D341Med (cell line): ENCODE data around the gene GCLC.
A peak's percentile ranks its signal among the peaks of the same experiment; 100 is the strongest.
"Not testable (repeated sequence)": the region's sequence is repeated elsewhere in the genome, so short reads cannot be mapped to it uniquely, and the experiment has no call there.

Experiments used
- DNase-seq: peaks from one replicate; pipeline ENCODE4 v3.0.0; 2012; ENCODE audit warnings: low spot score

GCLC gene

GRCh38 chr6:53544470-53545308, at the start of gene GCLC:
GCLC (minus strand) TSS chr6:53545101; CDS start chr6:53544645, 456 bp downstream.
- DNase-seq: peak; percentile 94

GRCh38 chr6:53594596-53594995, 49.7 kb upstream of the GCLC start:
- DNase-seq: no peak

GRCh38 chr6:53593001-53593488, 48.1 kb upstream of the GCLC start:
- DNase-seq: no peak

- DNase-seq: no peak
Observed at GRCh38 chr6:53591873-53592272, 47.0 kb upstream of the GCLC start.

GRCh38 chr6:53588816-53589509, 44.1 kb upstream of the GCLC start:
- DNase-seq: no peak

GRCh38 chr6:53587291-53587690, 42.4 kb upstream of the GCLC start:
- no peak for DNase-seq

GRCh38 chr6:53585208-53585900, 40.5 kb upstream of the GCLC start:
- DNase-seq: no peak

GRCh38 chr6:53584726-53585125, 39.8 kb upstream of the GCLC start:
- no peak for DNase-seq

- DNase-seq: no peak
Observed at GRCh38 chr6:53583451-53583850, 38.5 kb upstream of the GCLC start.

- DNase-seq: no peak
Observed at GRCh38 chr6:53582963-53583362, 38.1 kb upstream of the GCLC start.

- no peak for DNase-seq
Observed at GRCh38 chr6:53581856-53582255, 37.0 kb upstream of the GCLC start.

- no peak for DNase-seq
Observed at GRCh38 chr6:53581173-53581773, 36.4 kb upstream of the GCLC start.

- DNase-seq: no peak
Observed at GRCh38 chr6:53579338-53579737, 34.4 kb upstream of the GCLC start.

- DNase-seq: no peak
Observed at GRCh38 chr6:53578371-53578770, 33.5 kb upstream of the GCLC start.

- DNase-seq: no peak
Observed at GRCh38 chr6:53573299-53573698, 28.4 kb upstream of the GCLC start.

GRCh38 chr6:53572379-53572778, 27.5 kb upstream of the GCLC start:
- not testable (repeated sequence) for DNase-seq

GRCh38 chr6:53568776-53569616, 24.1 kb upstream of the GCLC start:
- DNase-seq: no peak

- no peak for DNase-seq
Observed at GRCh38 chr6:53567701-53568100, 22.8 kb upstream of the GCLC start.

- DNase-seq: no peak
Observed at GRCh38 chr6:53566755-53567154, 21.9 kb upstream of the GCLC start.

GRCh38 chr6:53565886-53566285, 21.0 kb upstream of the GCLC start:
- DNase-seq: no peak

- DNase-seq: no peak
Observed at GRCh38 chr6:53564401-53565065, 19.6 kb upstream of the GCLC start.
